DMS 273 (cell line): Measurements from ENCODE around the gene TMIGD2.
"Not testable (repeated sequence)": the region's sequence is repeated elsewhere in the genome, so short reads cannot be mapped to it uniquely, and the experiment has no call there.

ENCODE experiments used
- DNase-seq: peaks from one replicate; lab custom pipeline; 2025; ENCODE audit not compliant: unreplicated experiment; lab: John Stamatoyannopoulos, UW

Gene TMIGD2

DNA sequence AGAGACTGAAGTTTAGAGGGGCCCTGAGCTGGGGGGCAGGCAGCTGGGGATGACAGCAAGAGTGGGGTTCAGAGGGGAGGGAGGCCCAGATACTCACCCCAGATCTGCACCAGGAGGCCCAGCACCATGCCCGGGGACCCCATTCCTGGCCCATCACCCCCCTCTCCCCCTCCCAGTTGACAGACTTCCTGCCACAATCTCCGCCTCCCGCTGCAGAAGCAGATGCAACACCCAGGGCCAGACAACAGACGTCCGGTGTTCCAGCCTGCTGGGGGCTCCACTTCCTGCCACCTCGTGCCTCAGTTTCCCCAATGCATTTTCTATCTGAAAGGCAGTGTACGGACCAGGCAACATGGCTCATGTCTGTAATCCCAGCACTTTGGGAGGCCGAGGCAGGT is at the start of gene TMIGD2:
TSS of gene TMIGD2 (minus strand) at position 147 of the 398 bp plus-strand sequence. CDS start at position 143, 4 bp downstream.
- no peak for DNase-seq

DNA sequence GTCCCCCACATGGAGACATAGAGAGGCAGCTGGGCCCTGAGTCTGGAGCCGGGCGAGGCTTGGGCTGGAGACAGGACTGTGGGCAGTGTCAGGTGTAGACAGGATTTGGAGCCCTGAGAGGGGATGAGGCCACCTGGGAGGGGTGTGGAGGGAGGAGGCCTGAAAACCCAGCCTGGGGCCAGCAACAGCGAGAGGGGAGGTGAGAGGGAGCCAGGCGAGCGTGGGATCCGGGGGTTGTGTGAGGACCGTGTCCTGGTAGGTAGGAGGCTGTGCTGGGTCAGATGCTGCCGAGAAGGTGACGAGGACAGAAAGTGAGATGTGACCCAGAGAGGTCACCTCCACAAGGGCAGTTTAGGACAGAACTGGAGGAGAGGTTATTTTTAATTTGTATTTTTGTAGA is 48.5 kb upstream of the TMIGD2 start:
- DNase-seq: no peak

DNA sequence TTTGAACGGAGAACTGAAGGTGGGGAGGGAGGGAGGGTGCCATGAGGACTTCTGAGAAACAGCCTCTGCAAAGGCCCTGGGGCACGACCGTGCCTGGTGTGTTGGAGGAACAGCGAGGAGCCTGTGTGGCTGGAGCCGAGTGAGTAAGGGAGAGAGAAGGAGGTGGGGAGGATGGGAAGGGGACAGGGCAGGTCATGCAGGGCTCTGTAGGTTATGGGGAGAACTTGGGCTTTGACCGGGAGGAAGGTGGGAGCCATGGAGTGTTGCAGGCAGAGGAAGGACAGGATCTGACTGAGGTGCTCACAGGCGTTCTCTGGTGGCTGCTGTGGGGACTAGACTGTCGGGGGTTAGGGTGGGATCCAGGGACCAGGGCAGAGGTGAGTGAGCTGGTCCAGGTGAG is 47.9 kb upstream of the TMIGD2 start:
- DNase-seq: no peak

DNA sequence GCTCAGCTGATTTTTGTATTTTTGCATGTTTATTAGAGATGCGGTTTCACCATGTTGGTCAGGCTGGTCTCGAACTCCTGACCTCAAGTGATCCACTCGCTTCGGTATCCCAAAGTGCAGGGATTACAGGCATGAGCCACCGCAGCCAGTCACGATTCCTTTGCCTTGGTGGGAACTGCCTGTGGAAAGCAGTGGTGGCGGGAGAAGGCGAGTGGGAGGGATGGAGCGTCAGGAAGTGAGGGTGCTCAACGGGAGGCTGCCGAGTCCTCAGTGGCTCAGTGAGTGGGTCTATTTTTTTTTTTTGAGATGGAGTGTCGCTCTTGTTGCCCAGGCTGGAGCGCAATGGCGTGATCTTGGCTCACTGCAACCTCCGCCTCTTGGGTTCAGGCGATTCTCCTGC is 47.0 kb upstream of the TMIGD2 start:
- DNase-seq: not testable (repeated sequence)

- no peak for DNase-seq
Observed at GRCh38 chr19:4347521-4347920, 45.3 kb upstream of the TMIGD2 start.

DNA sequence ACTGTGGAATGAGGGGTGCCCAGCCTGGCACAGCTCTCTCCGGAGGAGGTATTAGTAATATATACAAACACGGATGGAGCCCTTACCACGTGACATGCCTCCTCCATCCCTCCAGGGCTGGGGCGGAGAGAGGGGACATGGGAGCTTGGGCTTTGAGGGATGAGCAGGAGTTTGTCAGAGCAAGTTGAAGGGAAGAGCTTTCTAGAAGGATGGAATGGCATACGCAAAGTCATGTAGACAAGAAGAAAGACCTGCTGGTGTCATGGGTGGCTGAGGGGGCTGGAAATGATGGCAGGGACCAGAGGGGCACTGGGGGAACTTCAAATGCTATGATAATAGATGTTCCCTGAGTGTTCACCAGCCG is 43.8 kb upstream of the TMIGD2 start:
- DNase-seq: no peak

GRCh38 chr19:4345342-4346019 is 43.3 kb upstream of the TMIGD2 start:
- DNase-seq: no peak

- peak; percentile 95 for DNase-seq
Observed at GRCh38 chr19:4343370-4344307, 41.5 kb upstream of the TMIGD2 start, which contains the start of gene MPND. MPND (plus strand) TSS chr19:4343562; CDS start chr19:4343594, 32 bp downstream.

DNA sequence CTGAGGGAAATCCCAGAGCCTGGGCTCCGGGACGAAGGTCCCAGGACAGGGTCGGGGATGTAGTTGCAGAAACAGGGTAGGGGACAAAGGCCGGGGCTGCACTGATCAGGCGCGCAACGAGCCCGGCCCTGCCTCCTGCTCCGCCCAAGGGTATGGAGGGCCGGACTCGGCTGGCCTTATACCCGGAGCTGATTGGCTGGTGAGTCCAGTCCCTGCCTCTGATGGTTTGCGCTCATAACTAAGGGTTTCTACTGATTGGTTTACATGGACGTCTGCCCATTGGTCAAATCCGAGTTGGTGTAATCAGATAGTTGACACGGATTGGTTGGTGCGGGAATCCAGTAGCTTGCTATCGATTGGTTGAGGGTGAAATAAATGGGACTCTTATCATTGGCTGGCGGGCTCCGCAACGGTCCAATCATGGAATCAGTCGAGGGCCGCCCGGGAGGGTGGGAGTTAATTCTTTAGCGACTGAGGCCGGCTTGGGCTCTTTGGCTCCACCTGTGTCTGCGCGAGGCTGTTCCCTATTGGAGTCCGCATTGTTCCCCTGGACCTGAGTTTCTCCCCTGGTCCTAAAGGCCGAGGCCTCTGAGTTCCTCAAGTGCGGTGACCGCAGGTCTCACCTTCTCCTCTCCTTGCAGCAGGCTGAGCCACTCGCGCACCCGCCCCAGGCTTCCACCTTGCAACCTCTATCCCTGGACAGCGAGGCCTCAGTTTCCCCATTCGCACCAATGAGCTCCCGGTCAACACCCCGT is 40.6 kb upstream of the TMIGD2 start:
- peak; percentile 99 for DNase-seq

DNA sequence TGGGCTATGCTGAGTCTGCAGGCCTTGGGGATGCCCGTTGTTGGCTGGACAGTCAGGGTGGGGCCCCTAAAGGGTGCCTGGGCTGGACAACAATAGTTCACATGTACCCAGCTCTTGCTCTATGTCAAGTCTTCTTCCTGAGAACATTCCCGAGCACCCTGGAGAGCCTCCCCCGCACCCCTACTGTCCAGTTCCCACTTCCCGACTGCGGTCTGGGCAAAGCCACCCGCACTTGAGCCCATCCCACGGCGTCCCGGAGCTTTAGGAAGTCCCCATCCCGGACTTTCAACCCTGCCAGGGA is 40.1 kb upstream of the TMIGD2 start:
- no peak for DNase-seq

DNA sequence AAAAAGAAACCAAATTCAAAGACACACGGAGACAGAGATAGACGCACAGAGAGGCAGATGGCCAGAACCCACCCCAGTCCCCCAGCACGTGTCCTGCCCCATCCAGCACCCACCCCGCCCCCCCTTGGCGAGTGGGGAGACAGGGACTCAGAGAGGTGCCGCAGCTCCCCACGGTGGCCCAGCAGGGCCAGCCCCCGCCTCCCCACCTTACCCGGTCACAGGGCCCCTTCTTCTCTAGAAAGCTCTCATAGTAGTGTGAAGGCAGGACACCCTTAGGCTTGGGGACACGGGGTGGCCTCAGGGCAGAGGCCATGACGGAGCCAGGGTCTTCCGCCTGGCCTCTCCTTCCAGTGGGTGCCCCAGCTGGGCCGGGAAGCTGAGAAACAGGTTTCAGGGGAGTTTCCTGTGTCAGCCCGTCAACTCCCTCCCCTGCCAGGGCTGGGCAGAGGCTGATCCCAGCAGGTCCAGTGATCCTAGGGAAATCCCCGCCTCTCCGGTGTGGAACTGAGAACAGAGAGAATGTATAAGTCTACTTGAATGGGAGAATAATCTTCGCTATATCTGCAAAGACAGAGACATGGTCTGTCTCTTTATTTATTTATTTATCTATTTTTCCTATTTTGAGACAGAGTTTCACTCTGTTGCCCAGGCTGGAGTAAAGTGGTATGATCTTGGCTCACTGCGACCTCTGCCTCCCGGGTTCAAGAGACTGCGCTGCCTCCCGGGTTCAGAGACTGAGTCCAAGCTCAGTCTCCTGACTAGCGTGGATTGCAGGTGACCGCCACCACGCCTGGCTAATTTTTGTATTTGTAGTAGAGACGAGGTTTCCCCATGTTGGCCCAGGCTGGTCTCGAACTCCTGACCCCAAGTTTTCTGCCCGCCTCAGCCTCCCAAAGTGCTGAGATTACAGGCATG is 36.5 kb upstream of the TMIGD2 start, which contains the start of gene STAP2:
TSS of gene STAP2 (minus strand) at position 387 of the 915 bp plus-strand sequence. CDS start at position 313, 74 bp downstream.
- DNase-seq: no peak

DNA sequence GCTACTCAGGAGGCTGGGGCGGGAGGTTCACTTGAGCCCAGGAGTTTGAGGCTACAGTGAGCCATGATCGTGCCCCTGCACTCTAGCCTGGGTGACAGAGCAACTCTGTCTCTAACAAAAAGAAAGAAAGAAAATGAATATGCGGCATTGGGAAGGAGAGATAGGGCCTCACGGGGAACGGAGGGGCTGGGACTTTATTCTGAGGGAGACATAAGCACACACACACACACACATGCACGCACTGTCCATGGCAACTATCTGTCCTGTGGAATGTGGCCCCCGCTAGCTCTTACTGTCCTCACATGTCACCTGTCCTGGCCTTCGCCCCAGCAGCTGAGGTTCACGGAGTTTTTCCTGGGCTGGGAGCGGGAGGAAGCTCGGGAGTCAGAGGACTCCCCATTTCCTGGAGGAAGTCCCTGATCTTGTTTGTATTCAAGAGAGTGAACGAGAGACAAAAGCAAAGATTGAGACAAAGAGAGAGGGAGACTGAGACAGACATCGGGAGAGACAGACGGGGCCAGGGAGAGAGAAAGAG is 35.8 kb upstream of the TMIGD2 start:
- DNase-seq: no peak

DNA sequence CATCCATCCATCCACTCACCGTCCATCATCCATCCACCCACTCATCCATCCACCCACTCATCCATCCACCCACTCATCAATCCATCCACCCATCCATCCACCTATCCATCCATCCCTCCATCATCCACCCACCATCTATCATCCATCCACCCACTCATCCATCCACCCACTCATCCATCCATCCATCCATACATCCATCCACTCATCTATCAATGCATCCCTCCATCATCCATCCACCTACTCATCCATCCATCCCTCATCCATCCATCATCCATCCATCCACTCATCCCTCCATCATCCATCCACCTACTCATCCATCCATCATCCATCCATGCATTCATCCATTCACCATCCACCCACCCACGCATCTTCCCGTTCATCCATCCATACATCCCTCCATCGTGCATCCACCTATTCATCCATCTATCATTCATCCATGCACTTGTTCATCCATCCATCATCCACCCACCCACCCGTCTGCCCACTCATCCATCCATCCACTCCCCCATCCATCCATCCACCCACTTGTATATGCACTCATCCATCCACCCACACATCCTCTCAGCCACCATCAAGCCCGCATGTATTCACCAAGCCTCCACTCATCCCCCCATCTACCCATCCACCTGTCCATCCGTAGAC is 32.9 kb upstream of the TMIGD2 start:
- DNase-seq: no peak

DNA sequence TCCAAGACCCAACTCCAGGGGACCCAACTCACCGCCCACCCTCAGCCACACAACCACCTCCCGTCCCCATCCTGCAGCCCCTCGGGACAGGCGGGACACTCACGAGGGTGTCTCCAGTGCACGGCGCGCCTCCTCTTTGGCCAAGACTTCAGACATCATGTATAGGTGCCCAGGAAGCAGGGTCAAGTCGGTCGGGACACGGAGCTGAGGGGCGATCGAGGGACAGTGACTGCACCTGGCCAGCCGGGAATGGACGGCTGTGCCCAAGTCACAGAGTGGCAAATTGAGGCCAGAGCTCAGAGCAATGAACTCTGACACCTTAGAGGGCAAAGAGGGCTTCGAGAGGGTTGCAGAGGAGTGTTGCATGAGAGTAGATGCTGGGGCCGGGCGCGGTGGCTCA is 27.7 kb upstream of the TMIGD2 start:
- no peak for DNase-seq

- not testable (repeated sequence) for DNase-seq
Observed at GRCh38 chr19:4328991-4329681, 26.9 kb upstream of the TMIGD2 start.

GRCh38 chr19:4328243-4328990 is 26.2 kb upstream of the TMIGD2 start:
- no peak for DNase-seq

DNA sequence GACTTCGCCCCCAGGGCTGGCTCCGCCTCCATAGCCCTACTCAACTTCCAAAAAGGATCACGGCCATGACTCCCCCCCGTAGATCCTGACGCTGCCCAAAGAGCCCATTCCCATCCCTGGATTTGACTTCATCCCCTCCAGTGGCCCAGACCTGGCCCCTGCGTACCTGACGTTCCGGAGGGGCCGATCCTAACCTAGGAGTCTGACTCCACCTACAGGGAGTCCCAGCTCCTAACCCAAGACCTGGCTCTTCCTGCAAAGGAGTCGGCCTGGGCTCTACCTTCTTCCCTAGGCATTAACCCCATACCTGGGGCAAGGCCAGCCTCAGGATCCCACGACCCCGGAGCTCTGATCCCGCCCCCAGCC is 25.7 kb upstream of the TMIGD2 start:
- DNase-seq: no peak

GRCh38 chr19:4327252-4327876 is 25.2 kb upstream of the TMIGD2 start:
- DNase-seq: peak; percentile 50
